Astrocyte (in vitro differentiated cells and primary cell): ENCODE results near the gene PCDHGA12. TPM values are rescaled to one million over a fixed set of nuclear protein-coding genes. Genes with fewer than 3 reads are reported as not detected.

Experiments used
- DNase-seq: peaks from one replicate; pipeline ENCODE4 v3.0.0-alpha.2; 2010; ENCODE audit warnings: low read depth
- FAIRE-seq: peaks from 2 replicates; lab custom pipeline; 2011; peaks lifted over from hg19 to GRCh38; lab: Jason Lieb, UNC
- H2AFZ ChIP-seq: 2 replicates; pipeline ENCODE4 v1.6.0; 2012; ENCODE audit warnings: low read depth, low read length, inconsistent platforms
- H3K27ac ChIP-seq: 2 replicates; pipeline ENCODE4 v1.5.1; 2011; ENCODE audit warnings: low read depth, low read length, inconsistent platforms
- H3K27me3 ChIP-seq: 2 replicates; pipeline ENCODE4 v1.6.0; 2011; ENCODE audit warnings: low read length, inconsistent platforms; ENCODE audit not compliant: insufficient read depth
- H3K36me3 ChIP-seq: 2 replicates; pipeline ENCODE4 v1.5.1; 2011; ENCODE audit warnings: low read length, inconsistent platforms; ENCODE audit not compliant: insufficient read depth
- H3K4me1 ChIP-seq: 2 replicates; pipeline ENCODE4 v1.5.1; 2011; ENCODE audit warnings: low read length, inconsistent platforms; ENCODE audit not compliant: insufficient read depth
- H3K4me2 ChIP-seq: 2 replicates; pipeline ENCODE4 v1.6.0; 2012; ENCODE audit warnings: low read length, inconsistent platforms
- H3K4me3 ChIP-seq: 2 replicates; pipeline ENCODE4 v1.5.1; 2011; ENCODE audit warnings: low read depth, mild to moderate bottlenecking, low read length, inconsistent platforms; ENCODE audit not compliant: insufficient read depth
- H3K79me2 ChIP-seq: 2 replicates; pipeline ENCODE4 v1.6.0; 2012; ENCODE audit warnings: mild to moderate bottlenecking, low read length, inconsistent platforms; ENCODE audit not compliant: insufficient read depth
- H3K9ac ChIP-seq: 2 replicates; pipeline ENCODE4 v1.6.0; 2012; ENCODE audit warnings: mild to moderate bottlenecking, low read length, inconsistent platforms
- H3K9me3 ChIP-seq: 2 replicates; pipeline ENCODE4 v1.5.1; 2012; ENCODE audit warnings: low read depth, mild to moderate bottlenecking, low read length, inconsistent platforms; ENCODE audit not compliant: insufficient read depth
- H4K20me1 ChIP-seq: 2 replicates; pipeline ENCODE4 v1.6.0; 2012; ENCODE audit warnings: low read length, inconsistent platforms; ENCODE audit not compliant: insufficient read depth
- H3K27ac Mint-ChIP-seq: one replicate; pipeline ENCODE4 v1.8.0; 2021; ENCODE audit warnings: mild to moderate bottlenecking, mixed read lengths; ENCODE audit not compliant: unreplicated experiment
- H3K27me3 Mint-ChIP-seq: one replicate; pipeline ENCODE4 v1.8.0; 2021; ENCODE audit warnings: low read depth, mixed read lengths; ENCODE audit not compliant: unreplicated experiment
- H3K36me3 Mint-ChIP-seq: one replicate; pipeline ENCODE4 v1.8.0; 2021; ENCODE audit warnings: low read depth, mixed read lengths; ENCODE audit not compliant: unreplicated experiment
- H3K4me1 Mint-ChIP-seq: one replicate; pipeline ENCODE4 v1.8.0; 2021; ENCODE audit warnings: low read depth, mixed read lengths; ENCODE audit not compliant: unreplicated experiment
- H3K4me3 Mint-ChIP-seq: one replicate; pipeline ENCODE4 v1.8.0; 2021; ENCODE audit warnings: mild to moderate bottlenecking, moderate library complexity, mixed read lengths; ENCODE audit not compliant: unreplicated experiment
- H3K9me3 Mint-ChIP-seq: one replicate; pipeline ENCODE4 v1.8.0; 2021; ENCODE audit warnings: mild to moderate bottlenecking, mixed read lengths; ENCODE audit not compliant: unreplicated experiment
- CTCF ChIP-seq: IDR thresholded peaks from 2 replicates; pipeline ENCODE4 v1.5.1; 2011; ENCODE audit warnings: low read depth, mild to moderate bottlenecking, inconsistent platforms, low read length, moderate library complexity; ENCODE audit not compliant: insufficient read depth
- EZH2 ChIP-seq: IDR thresholded peaks from 2 replicates; pipeline ENCODE4 v1.6.1; 2012; ENCODE audit warnings: mild to moderate bottlenecking, low read length, inconsistent platforms; ENCODE audit not compliant: insufficient read depth
- total RNA-seq: library from RNA; stranded (reverse); gene quantifications from 2 replicates; pipeline ENCODE4 v1.2.1, GENCODE V29; 2021

Gene PCDHGA12
- total RNA-seq, 1 donor from 2014 or later = 1.6 TPM

GRCh38 chr5:141437221-141437620 is 6.9 kb downstream of the PCDHGA12 start:
- Histone ChIP-seq H3K27ac (no peak overlapping the region), H3K4me2 (peak overlapping the region; percentile 0), H3K4me3 (no peak overlapping the region), H3K27me3 (no peaks in the 10 kb centered on the region), H3K36me3 (no peaks in the 10 kb centered on the region), H3K79me2 (peaks cover 12% of the 10 kb centered on the region), H2AFZ (no peak overlapping the region), H3K9ac (no peak overlapping the region), H4K20me1 (peaks cover 1% of the 10 kb centered on the region), H3K4me1 (no peaks in the 10 kb centered on the region), H3K9me3 (peaks cover 9% of the 10 kb centered on the region)
- Mint-ChIP-seq H3K4me1 (peaks cover 5% of the 10 kb centered on the region), H3K4me3 (no peak overlapping the region), H3K36me3 (peaks cover 32% of the 10 kb centered on the region), H3K27me3 (no peaks in the 10 kb centered on the region), H3K27ac (no peak overlapping the region), H3K9me3 (peaks cover under 1% of the 10 kb centered on the region)
- DNase-seq (no peak), FAIRE-seq (peak; percentile 47)
- no peak for TF ChIP-seq CTCF
- no peak for TF ChIP-seq EZH2

GRCh38 chr5:141439411-141440141 is 9.3 kb downstream of the PCDHGA12 start:
- Histone ChIP-seq H2AFZ (no peak overlapping the region), H3K79me2 (peaks cover 13% of the 10 kb centered on the region), H3K27ac (no peak overlapping the region), H3K4me3 (no peak overlapping the region), H4K20me1 (peaks cover 4% of the 10 kb centered on the region), H3K36me3 (no peaks in the 10 kb centered on the region), H3K9ac (no peak overlapping the region), H3K4me2 (no peak overlapping the region), H3K4me1 (no peaks in the 10 kb centered on the region), H3K9me3 (peaks cover 8% of the 10 kb centered on the region), H3K27me3 (no peaks in the 10 kb centered on the region)
- FAIRE-seq (no peak), DNase-seq (peak; percentile 38)
- Mint-ChIP-seq H3K27ac (no peak overlapping the region), H3K36me3 (peaks cover 21% of the 10 kb centered on the region), H3K4me1 (peaks cover 5% of the 10 kb centered on the region), H3K4me3 (no peak overlapping the region), H3K27me3 (no peaks in the 10 kb centered on the region), H3K9me3 (no peaks in the 10 kb centered on the region)
- TF ChIP-seq CTCF (peak; percentile 11), EZH2 (no peak)

GRCh38 chr5:141440341-141440740 is 10.0 kb downstream of the PCDHGA12 start:
- FAIRE-seq (no peak), DNase-seq (no peak)
- Mint-ChIP-seq H3K36me3 (peaks cover 21% of the 10 kb centered on the region), H3K4me1 (peaks cover 5% of the 10 kb centered on the region), H3K27me3 (no peaks in the 10 kb centered on the region), H3K9me3 (no peaks in the 10 kb centered on the region), H3K4me3 (no peak overlapping the region), H3K27ac (no peak overlapping the region)
- peaks cover 8% of the 10 kb centered on the region for H3K9me3 ChIP-seq
- peaks cover 4% of the 10 kb centered on the region for H4K20me1 ChIP-seq
- H3K27me3 ChIP-seq = no peaks in the 10 kb centered on the region
- no peaks in the 10 kb centered on the region for H3K4me1 ChIP-seq
- H3K4me3 ChIP-seq = no peak overlapping the region
- TF ChIP-seq EZH2 (no peak), CTCF (no peak)
- H3K79me2 ChIP-seq = peaks cover 12% of the 10 kb centered on the region
- no peak overlapping the region for H3K9ac ChIP-seq
- no peaks in the 10 kb centered on the region for H3K36me3 ChIP-seq
- no peak overlapping the region for H3K4me2 ChIP-seq
- H3K27ac ChIP-seq = no peak overlapping the region
- H2AFZ ChIP-seq = no peak overlapping the region
